Lower leg skin (tissue), 4 donors: ENCODE results near the gene RGS9. TPM values are rescaled to one million over a fixed set of nuclear protein-coding genes. Genes with fewer than 3 reads are reported as not detected.
"Not testable (repeated sequence)": the region's sequence is repeated elsewhere in the genome, so short reads cannot be mapped to it uniquely, and the experiment has no call there.

Source experiments
- DNase-seq, 2 donors: peaks; one replicate each; pipeline ENCODE4 v3.0.0-alpha.2; 2019; ENCODE audit warnings: low spot score in 2 of 2
- H3K4me3 ChIP-seq: fragments of 200-600 bp; sonication (generic); 2 replicates; pipeline ENCODE4 v1.5.1; 2017; ENCODE audit warnings: mild to moderate bottlenecking, low read depth; ENCODE audit not compliant: poor library complexity, severe bottlenecking
- POLR2A ChIP-seq, 2 donors: fragments of 450-650 bp; IDR thresholded peaks; one replicate each; pipeline ENCODE4 v1.6.1; 2016 to 2017; ENCODE audit warnings: antibody characterized with exemption in 2 of 2, mild to moderate bottlenecking in 1 of 2, moderate library complexity in 1 of 2
- WGBS, 2 donors: methylation state at CpG; one replicate each; pipeline ENCODE4 v1.1.5; 2018; 5-methylcytosine and 5-hydroxymethylcytosine counted together
- intact Hi-C: fragments of 100-400 bp; cut with DNase I; formaldehyde crosslinking; loops from one replicate; pipeline ENCODE4 v1.15.0; 2023; ENCODE audit warnings: low total_unique reads
- total RNA-seq, 4 donors: library from RNA; depleted of rRNA; stranded (reverse); fragments of >200 nt; gene quantifications; one replicate each; pipeline ENCODE4 v1.1.0, GENCODE V29; 2016
- TF ChIP-seq, protein P1 (sequence below), 3 donors: fragments of 450-650 bp; IDR thresholded peaks; one replicate each; pipeline ENCODE4 v1.5.1; 2016; ENCODE audit warnings: antibody characterized with exemption in 3 of 3, mild to moderate bottlenecking in 3 of 3, moderate library complexity in 2 of 3

Gene RGS9
- total RNA-seq, 4 donors from 2014 or later = 1.4 to 8.9 (median 4.6) TPM

DNA sequence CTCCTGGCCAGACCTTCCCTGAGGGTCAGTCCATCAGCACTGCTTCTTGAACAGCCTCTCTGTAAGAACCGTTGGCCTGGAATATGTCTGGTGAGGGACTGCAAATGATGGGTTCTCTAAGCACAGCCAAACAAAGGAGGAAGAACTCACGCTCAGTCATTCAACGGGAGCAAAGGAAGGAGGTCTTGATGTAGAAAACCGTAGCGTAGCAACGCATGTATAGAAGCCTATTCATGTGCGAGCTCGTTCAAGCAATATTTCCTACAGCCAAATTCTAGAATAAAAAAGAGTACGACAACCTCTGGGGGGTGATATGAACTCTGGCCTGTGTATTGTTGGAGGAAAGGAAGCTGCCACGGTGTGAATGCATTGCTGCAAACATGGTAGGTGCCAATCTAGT lies 64.2 kb downstream of the RGS9 start:
- no peak for TF ChIP-seq POLR2A (IDR thresholded peaks at IDR 0.05)
- intact Hi-C loops = no loop called here
- H3K4me3 ChIP-seq = no peak overlapping the region
- WGBS, 2 donors = 81 to 87% methylated on average over 10 of the region's 10 CpGs
- DNase-seq = no peak

DNA sequence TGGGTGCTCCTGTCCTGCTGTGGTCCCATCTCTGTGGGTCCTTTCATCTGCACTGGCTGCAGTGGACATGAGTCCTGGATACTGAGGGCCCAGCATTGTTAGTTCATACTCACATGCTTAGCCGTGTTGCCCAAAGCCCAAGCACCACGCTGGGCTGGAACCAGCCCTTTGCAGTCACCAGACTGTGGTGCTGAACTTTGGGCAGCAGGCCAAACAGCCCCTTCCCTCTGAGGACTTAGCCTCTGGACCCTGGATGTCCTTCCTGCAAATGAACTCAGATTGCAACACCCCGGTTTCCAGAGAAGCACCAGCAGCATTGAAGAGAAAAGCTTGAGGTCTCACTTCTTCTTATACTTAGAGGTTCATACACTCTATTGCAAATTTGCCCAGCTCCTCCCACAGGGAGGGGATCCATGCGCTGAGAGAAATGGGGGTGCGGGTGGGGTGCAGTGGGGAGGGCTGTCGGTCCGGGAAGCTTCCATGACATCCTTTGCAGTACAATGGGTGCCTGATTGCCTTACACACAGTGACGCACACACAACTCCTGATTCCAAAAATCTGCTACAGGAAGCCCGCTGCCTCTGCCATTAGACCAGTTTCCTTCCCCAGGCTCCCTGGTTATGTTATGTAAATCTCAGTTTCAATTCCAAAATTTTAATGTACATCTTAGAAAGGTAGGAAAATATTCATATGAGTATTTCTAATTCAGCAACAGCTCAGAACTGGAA lies 65.8 kb downstream of the RGS9 start:
- intact Hi-C loops = no loop called here
- H3K4me3 ChIP-seq = no peak overlapping the region
- no peak for DNase-seq
- WGBS, 2 donors = 68 to 78% methylated on average over 9 of the region's 9 CpGs
- TF ChIP-seq, protein P1, sequence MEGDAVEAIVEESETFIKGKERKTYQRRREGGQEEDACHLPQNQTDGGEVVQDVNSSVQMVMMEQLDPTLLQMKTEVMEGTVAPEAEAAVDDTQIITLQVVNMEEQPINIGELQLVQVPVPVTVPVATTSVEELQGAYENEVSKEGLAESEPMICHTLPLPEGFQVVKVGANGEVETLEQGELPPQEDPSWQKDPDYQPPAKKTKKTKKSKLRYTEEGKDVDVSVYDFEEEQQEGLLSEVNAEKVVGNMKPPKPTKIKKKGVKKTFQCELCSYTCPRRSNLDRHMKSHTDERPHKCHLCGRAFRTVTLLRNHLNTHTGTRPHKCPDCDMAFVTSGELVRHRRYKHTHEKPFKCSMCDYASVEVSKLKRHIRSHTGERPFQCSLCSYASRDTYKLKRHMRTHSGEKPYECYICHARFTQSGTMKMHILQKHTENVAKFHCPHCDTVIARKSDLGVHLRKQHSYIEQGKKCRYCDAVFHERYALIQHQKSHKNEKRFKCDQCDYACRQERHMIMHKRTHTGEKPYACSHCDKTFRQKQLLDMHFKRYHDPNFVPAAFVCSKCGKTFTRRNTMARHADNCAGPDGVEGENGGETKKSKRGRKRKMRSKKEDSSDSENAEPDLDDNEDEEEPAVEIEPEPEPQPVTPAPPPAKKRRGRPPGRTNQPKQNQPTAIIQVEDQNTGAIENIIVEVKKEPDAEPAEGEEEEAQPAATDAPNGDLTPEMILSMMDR (IDR thresholded peaks at IDR 0.05) = no peak
- TF ChIP-seq POLR2A (IDR thresholded peaks at IDR 0.05) = no peak

DNA sequence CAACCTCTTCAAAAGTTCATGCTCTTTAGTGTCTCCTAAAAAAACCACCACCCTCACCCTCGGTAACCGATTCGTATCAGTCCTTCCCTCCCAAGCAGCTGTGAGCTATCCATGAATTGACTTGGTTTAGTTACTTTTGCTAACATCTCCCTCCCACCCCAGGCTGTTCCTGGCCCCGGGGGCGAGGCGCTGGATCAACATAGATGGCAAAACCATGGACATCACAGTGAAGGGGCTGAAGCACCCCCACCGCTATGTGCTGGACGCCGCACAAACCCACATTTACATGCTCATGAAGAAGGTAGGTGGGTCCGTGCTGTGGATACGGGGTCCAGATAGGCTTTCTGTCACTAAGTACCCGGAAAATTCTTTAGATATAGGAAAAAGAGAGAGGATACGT lies 66.8 kb downstream of the RGS9 start:
- DNase-seq = no peak
- 92 to 94% methylated on average over 13 of the region's 13 CpGs for WGBS, 2 donors
- intact Hi-C loops = no loop called here
- H3K4me3 ChIP-seq = no peak overlapping the region
- TF ChIP-seq, protein P1 (IDR thresholded peaks at IDR 0.05) = no peak
- no peak for TF ChIP-seq POLR2A (IDR thresholded peaks at IDR 0.05)

DNA sequence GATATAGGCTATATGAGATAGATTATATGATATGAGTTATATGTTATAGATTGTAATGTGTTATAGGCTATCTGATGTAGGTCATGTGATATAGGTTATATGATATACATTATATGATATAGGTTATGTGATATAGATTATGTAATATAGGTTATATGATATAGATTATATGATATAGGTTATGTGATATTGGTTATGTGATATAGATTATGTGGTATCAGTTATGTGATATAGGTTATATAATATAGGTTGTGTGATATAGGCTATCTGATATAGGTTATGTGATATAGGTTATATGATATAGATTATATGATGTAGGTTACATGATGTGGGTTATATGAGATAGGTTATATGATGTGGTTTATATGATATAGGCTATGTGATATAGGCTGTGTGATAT lies 68.5 kb downstream of the RGS9 start:
- TF ChIP-seq, protein P1 (IDR thresholded peaks at IDR 0.05) = no peak
- TF ChIP-seq POLR2A (IDR thresholded peaks at IDR 0.05) = no peak
- DNase-seq = no peak
- intact Hi-C loops = no loop called here
- H3K4me3 ChIP-seq = no peak overlapping the region

DNA sequence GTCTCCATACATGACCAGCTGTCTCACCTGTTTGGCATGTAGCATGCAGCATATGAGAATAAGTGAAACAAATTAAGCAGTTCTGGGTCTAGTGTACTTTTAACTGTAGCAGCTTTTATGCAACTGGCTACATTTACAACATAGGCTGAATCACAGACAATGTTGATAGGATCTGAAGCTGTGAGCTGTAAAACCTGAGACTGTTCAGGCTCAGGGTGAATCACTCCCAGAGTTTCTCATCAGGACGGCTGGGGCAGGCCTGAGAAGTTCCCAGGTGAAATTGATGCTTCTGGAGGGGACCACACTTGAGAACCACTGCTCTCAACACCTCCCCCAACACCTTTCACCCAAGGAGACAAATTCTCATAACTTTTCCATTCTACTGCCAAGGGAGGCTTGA lies 70.3 kb downstream of the RGS9 start:
- intact Hi-C loops, H3K4me3 ChIP-seq, DNase-seq: not testable (repeated sequence)
- WGBS, 2 donors = 47 to 67% methylated on average over 1 of the region's 1 CpG

DNA sequence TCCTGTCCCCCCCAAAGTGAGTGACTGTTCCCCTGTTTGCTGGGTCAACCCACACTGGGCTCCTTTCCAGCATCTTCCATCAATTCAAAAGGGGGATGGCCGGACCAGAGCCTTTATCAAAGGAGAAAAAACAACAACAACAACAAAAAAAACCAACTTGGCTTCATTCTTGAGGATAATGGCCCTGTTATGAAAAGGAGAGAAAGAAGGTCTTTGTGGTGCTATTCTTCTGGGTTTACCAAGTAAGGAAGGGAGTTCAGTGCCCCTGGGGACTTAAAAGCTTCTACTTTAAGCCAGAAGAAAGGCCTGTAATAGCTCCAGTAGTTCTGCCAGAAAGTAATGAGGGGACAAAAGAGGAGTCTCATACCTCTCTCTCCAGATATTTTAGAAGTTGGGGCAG lies 71.5 kb downstream of the RGS9 start:
- intact Hi-C loops = no loop called here
- no peak for DNase-seq
- TF ChIP-seq POLR2A (IDR thresholded peaks at IDR 0.05) = no peak
- TF ChIP-seq, protein P1 (IDR thresholded peaks at IDR 0.05) = no peak
- WGBS, 2 donors = 83 to 88% methylated on average over 1 of the region's 1 CpG
- H3K4me3 ChIP-seq = no peak overlapping the region

DNA sequence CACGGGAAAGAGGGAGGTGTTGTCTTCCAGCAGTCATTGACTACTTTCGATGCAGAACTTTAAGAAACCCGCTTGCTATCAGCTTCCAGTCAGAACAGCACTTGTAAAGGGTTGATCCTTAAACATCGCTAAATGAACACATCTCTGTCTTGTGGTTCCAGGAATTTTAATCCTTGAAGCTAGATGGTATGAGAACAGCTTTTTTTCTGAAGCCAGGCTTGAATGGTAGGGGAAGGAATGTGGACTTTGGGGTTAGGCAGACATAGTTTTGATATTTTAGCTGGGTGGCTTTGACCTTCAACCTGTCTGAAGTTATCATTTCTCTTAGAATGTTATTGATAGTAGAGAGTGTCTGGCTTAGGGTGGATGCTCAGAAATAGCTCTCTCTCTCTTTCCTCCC lies 81.1 kb downstream of the RGS9 start:
- intact Hi-C loops = no loop called here
- TF ChIP-seq, protein P1 (IDR thresholded peaks at IDR 0.05) = no peak
- TF ChIP-seq POLR2A (IDR thresholded peaks at IDR 0.05) = no peak
- 85 to 86% methylated on average over 4 of the region's 4 CpGs for WGBS, 2 donors

More for the DNA sequence above, 81.1 kb downstream of the RGS9 start:
- no peak for DNase-seq
- no peak overlapping the region for H3K4me3 ChIP-seq
